Activated naive CD8-positive, alpha-beta T cell treated with anti-CD3 and anti-CD28 coated beads, Interleukin-2, amount 50 U/mL, for 24 hours (primary cell): ENCODE results near the gene SEMA3C.

ENCODE experiments used
- ATAC-seq: fragments of 150-1000 bp; cut with Tn5 transposase; one replicate; pipeline ENCODE4 v1.10.0; 2021
- DNase-seq: peaks from one replicate; pipeline ENCODE4 v3.0.0; 2021
- H3K27ac Mint-ChIP-seq: one replicate; pipeline ENCODE4 v1.8.0; 2021; ENCODE audit warnings: mild to moderate bottlenecking, mixed read lengths
- H3K27me3 Mint-ChIP-seq: one replicate; pipeline ENCODE4 v1.8.0; 2021; ENCODE audit warnings: mixed read lengths
- H3K36me3 Mint-ChIP-seq: one replicate; pipeline ENCODE4 v1.8.0; 2021; ENCODE audit warnings: low read depth, mixed read lengths
- H3K4me1 Mint-ChIP-seq: one replicate; pipeline ENCODE4 v1.8.0; 2021; ENCODE audit warnings: mixed read lengths
- H3K4me3 Mint-ChIP-seq: one replicate; pipeline ENCODE4 v1.8.0; 2021; ENCODE audit warnings: mild to moderate bottlenecking, moderate library complexity, mixed read lengths
- H3K9me3 Mint-ChIP-seq: one replicate; pipeline ENCODE4 v1.8.0; 2021; ENCODE audit warnings: mixed read lengths

Gene SEMA3C

DNA sequence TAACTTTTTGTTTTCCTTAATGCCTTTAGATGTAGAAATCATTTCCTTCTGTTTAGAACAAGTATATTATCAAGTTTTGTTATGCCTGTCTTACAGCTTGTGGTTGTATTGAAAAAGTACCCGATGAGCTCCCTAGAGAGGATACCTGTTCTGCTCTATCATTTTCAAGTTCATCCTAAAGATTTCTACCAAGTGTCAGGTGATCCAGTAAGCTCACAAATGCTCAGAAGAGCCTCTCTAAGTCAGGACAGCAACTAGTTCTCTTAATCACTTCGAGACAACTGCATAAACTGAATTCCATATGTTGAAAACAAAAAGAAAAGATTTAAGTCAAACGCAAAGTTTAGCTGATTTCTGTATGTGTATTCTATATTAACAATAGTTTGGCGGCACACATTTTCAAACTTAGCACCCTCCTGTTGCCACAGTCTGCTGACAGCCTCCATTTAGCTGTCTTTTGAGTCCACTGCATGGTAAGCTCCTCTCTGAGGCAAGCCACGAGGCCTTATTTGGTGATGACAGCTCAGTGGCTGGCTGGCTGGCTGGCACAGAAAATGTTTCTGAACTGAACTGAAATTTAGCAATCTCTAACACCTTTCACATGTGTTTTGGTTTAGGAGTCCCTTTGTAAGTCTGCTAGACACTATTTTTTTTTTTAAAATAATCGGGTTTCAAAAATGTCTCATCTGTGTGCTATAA, 59.4 kb downstream of the SEMA3C start:
- DNase-seq (no peak), ATAC-seq (no peak)
- H3K36me3 Mint-ChIP-seq, result no peaks in the 10 kb centered on the region
- peaks cover 12% of the 10 kb centered on the region for H3K9me3 Mint-ChIP-seq
- H3K27ac Mint-ChIP-seq, result no peak overlapping the region
- H3K27me3 Mint-ChIP-seq, result no peaks in the 10 kb centered on the region
- no peak overlapping the region for H3K4me3 Mint-ChIP-seq
- no peaks in the 10 kb centered on the region for H3K4me1 Mint-ChIP-seq

DNA sequence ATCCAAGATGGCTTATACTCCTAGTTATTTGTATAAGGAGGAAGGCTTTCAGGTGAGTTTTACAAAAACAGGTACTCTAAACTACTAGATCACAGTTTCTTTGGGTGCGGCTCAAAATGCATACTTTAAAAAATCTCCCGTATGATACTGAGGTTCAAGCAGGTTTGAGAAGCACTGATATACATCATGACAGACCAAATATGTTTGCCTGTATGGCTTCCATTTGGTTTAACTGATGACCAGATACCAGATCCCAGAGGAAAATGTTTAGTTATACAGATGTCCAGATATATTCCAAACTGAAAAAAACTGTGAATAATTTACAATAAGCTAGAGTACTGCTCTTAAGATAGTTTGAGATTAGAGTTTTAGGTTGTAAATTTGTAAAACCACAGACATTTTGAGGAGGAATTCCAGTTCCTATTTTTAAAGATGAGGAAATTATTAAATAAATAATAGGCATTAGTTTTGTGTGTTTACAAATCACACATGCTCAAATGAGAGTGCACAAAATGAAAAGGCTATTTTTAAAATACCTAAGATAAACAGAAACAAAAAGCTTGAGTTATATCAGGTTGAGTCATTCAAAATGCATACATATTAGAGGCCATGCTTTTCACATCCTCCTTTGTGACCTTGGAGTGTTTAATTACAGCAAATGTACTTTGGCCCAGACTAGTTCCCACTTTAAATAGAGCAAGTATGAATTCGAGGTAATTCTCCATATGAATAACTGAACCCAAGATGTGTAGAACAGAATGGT, 60.5 kb downstream of the SEMA3C start:
- H3K9me3 Mint-ChIP-seq, result peaks cover 12% of the 10 kb centered on the region
- H3K27ac Mint-ChIP-seq, result no peak overlapping the region
- H3K27me3 Mint-ChIP-seq, result no peaks in the 10 kb centered on the region
- H3K36me3 Mint-ChIP-seq, result no peaks in the 10 kb centered on the region
- ATAC-seq (no peak), DNase-seq (no peak)
- no peak overlapping the region for H3K4me3 Mint-ChIP-seq
- no peaks in the 10 kb centered on the region for H3K4me1 Mint-ChIP-seq

DNA sequence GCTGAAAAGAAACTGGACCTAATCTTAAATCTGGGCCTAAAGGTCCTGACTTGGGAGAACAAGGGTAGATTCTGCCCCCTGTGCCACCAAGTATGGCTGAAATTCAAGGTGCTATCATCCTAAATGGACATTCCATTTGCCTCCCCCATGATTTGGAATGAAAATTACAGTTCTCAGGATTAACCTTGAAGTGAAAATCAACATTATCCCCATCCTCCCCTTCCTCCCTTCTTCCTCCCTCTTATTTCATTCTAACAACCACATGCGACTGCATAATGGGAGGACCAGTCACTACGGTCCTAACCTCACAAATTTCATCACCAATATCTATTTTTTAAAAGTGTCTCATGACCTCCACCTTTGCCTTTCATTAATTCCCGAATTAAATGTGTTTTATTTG, 62.1 kb downstream of the SEMA3C start:
- Mint-ChIP-seq H3K4me1 (no peaks in the 10 kb centered on the region), H3K4me3 (no peak overlapping the region), H3K36me3 (no peaks in the 10 kb centered on the region), H3K27ac (no peak overlapping the region), H3K27me3 (no peaks in the 10 kb centered on the region), H3K9me3 (peaks cover 5% of the 10 kb centered on the region)
- ATAC-seq (no peak), DNase-seq (no peak)

DNA sequence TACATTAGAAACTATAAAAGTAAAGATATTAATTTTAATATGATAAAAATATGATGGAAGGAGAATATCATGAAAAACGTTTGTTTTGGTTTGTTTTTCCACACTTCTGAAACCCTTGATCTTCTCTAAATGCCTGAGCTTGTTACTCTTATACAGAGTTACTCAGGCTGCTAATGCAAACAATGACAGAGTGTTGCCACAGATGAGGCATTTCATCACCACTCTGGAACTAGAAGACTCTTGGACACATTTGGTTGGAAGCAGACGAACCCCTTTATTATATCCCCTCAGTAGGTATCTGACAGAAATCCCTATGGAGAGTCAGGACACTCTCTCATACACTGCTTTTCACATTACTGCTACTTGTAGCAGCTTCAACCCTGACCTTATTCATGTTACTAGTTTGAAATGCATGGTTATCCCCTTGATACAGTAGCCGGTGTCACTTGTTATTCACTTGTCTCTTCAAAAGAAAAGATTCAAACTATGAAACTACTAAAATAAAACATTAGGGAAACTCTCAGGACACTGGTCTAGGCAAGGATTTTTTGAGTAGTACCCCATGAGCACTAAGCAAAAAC, 66.9 kb downstream of the SEMA3C start:
- no peaks in the 10 kb centered on the region for H3K36me3 Mint-ChIP-seq
- no peak for ATAC-seq
- H3K27ac Mint-ChIP-seq, result no peak overlapping the region
- H3K9me3 Mint-ChIP-seq, result peaks cover 1% of the 10 kb centered on the region
- DNase-seq, result no peak
- H3K4me1 Mint-ChIP-seq, result no peaks in the 10 kb centered on the region
- no peaks in the 10 kb centered on the region for H3K27me3 Mint-ChIP-seq
- H3K4me3 Mint-ChIP-seq, result no peak overlapping the region

DNA sequence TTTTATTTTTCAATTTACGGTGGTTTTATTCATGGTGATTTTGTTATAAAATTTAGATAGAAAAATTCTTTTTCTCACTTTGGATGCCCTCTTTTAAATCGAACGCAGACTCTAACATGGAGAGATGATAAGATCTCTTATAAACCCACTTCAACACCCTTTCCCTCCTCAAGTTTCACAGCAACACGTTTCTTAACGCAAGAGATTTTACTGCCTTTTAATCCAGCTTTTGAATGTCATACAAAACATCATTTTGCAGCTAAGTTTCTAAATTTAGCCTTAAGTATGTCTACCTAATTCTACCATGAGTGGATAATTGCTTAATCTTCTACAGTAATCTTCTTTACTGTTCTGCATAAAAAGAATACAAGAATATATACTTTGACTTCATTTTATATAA, 70.0 kb downstream of the SEMA3C start:
- H3K27me3 Mint-ChIP-seq, result no peaks in the 10 kb centered on the region
- no peak overlapping the region for H3K4me3 Mint-ChIP-seq
- H3K4me1 Mint-ChIP-seq, result no peaks in the 10 kb centered on the region
- H3K9me3 Mint-ChIP-seq, result peaks cover 17% of the 10 kb centered on the region
- ATAC-seq (no peak), DNase-seq (no peak)
- H3K36me3 Mint-ChIP-seq, result no peaks in the 10 kb centered on the region
- H3K27ac Mint-ChIP-seq, result no peak overlapping the region

DNA sequence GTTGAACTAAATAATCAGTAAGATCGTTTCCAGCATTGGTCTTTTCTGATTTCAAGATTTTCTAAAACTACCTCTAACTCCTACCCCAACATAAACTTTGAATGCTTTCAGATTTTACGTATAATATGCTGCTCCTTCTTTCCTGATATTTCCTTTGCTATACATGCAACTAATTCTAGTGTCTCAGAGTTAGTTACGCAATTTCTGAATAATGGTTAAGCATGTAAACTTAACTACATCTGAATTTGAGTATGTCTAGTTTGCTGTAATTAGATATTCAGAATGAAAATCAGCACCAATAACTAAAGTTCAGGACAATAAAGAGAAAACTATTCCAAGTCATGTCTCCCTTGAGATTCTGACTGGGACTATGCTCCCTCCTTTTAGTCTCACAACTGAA, 71.0 kb downstream of the SEMA3C start:
- ATAC-seq (no peak), DNase-seq (no peak)
- Mint-ChIP-seq H3K9me3 (peaks cover 17% of the 10 kb centered on the region), H3K36me3 (no peaks in the 10 kb centered on the region), H3K4me1 (no peaks in the 10 kb centered on the region), H3K27me3 (no peaks in the 10 kb centered on the region), H3K27ac (no peak overlapping the region), H3K4me3 (no peak overlapping the region)

DNA sequence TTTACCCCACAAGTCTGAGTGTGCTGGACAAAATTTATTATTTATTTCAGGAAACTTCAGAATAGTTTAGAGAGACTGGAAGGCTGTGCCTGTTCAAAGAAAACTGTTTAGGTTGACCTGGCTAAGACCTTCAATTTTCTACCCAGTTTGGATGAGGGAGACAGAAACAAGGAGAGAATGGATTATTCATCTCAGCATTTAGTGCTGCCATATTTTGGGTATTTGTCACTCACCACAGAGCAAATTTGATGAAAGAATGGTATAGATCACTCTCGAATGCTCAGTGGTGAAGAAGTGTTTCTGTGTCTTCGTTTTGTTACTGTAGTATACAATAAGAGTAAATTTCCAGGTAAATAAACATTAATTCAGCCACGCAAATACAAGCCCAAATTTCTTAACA, 71.8 kb downstream of the SEMA3C start:
- ATAC-seq (no peak), DNase-seq (no peak)
- Mint-ChIP-seq H3K36me3 (no peaks in the 10 kb centered on the region), H3K4me1 (no peaks in the 10 kb centered on the region), H3K27ac (no peak overlapping the region), H3K4me3 (no peak overlapping the region), H3K9me3 (peaks cover 17% of the 10 kb centered on the region), H3K27me3 (no peaks in the 10 kb centered on the region)

DNA sequence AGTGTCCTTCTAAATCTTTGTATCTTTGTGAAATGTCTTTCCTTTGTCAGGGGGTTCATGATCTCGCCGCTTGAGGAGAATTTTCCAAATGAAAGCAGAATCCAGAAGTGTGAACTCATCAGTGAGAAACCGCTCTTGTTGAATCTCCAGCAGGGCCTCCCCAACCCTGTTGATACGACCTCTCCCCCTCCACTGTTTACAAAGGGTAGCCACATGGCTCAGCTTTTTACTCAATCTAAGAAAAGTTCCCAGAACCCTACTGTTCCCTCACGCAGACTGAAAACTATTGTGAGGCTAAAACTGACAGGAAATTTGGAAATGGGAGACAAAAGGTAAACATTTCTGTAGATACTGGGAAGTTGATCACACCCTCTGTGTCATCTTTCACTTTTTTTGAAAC, 73.9 kb downstream of the SEMA3C start:
- H3K4me1 Mint-ChIP-seq, result no peaks in the 10 kb centered on the region
- H3K9me3 Mint-ChIP-seq, result peaks cover 17% of the 10 kb centered on the region
- DNase-seq (no peak), ATAC-seq (no peak)
- no peak overlapping the region for H3K27ac Mint-ChIP-seq
- H3K4me3 Mint-ChIP-seq, result no peak overlapping the region
- no peaks in the 10 kb centered on the region for H3K36me3 Mint-ChIP-seq
- H3K27me3 Mint-ChIP-seq, result no peaks in the 10 kb centered on the region

DNA sequence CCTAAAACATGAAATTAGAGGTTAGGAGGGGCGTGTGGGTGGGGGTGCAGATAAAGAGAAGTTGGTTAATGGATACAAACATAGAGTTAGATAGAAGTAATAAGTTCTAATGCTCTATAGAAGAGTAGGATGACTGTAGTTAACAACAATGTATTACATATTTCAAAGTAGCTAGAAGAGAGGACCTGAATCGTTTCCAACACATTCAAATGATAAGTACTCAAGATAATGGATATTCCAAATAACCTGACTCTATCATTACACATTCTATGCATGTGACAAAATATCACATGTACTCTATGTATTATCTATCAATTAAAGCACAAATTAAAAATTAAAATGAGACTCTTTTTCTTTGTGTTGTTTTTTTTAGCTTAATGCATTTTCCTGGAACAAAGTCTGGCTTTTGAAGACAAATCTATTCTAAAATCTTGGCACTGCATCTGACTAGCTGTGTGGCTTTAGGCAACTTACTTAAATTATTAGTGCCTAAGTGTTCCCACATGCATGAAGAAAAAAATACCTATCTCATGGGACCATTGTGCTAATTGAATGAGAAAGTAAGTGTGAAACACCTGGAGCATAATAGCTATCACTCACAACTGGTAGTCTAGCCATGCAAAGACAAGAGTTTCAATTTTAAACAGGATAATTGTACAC, 75.7 kb downstream of the SEMA3C start:
- no peaks in the 10 kb centered on the region for H3K27me3 Mint-ChIP-seq
- no peak for ATAC-seq

DNA sequence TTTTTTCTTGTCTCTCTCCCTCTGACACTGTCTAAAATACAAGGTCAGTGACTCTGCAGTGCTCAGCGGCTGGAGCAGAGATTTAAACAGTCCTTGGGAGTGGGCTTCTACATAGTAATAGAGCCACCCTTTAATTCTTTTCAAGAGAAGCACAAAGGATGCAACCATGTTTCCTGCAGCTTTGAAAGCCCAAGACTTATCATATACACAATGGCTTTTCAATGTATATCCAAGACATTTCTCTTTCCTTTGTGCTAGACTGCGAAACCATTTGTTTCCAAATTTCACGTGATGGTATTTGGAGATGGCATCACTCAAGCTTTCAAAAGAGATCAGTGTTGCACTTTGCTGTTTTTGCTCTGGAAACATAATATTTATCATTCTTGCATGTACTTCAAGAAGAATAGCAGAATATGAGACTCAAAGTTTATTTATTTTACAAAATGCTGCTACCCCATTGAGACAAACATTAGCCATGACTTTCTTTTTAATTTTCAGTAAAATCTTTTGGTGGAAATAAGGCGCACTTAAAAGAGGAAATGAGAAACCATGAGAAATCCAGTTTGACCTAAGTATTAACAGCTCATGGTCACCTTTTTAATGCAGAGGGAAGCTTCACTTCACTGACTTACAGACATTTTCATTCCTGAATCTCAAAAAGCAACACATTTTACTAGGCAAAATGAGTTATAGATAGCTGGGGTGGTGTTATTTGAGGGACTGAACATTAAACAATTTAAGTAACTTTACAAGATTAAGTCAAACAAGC, 76.6 kb downstream of the SEMA3C start:
- Mint-ChIP-seq H3K27ac (no peak overlapping the region), H3K9me3 (peaks cover 28% of the 10 kb centered on the region), H3K27me3 (no peaks in the 10 kb centered on the region), H3K4me1 (no peaks in the 10 kb centered on the region), H3K36me3 (no peaks in the 10 kb centered on the region), H3K4me3 (no peak overlapping the region)
- no peak for DNase-seq
- no peak for ATAC-seq

More for the DNA sequence above, 75.7 kb downstream of the SEMA3C start:
- Mint-ChIP-seq H3K36me3 (no peaks in the 10 kb centered on the region), H3K4me3 (no peak overlapping the region), H3K27ac (no peak overlapping the region), H3K4me1 (no peaks in the 10 kb centered on the region), H3K9me3 (peaks cover 24% of the 10 kb centered on the region)
- DNase-seq, result no peak

DNA sequence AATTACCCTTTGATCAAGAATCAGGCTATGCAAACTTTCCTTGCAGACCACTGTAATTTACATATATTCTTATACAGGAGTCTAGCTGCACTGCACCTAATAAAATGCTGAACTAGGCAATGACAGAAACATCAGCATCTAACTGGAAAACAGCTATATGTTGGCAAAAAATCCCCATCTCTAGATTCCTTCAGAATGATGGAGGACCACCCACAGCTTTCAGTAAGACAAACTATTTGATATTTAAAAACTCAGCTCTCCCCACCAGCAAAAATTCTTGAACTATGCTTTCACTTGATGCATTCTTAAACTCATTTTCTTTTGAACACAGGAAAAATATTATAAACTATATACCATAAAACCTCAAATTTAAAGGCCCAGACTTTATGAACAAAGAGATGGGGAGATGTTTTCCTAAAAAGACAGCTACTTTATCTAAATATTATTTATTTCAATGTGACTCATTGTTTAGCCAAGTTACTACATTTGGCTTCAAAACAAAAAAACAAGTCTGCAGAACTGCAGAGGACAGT, 77.4 kb downstream of the SEMA3C start:
- H3K27me3 Mint-ChIP-seq, result no peaks in the 10 kb centered on the region
- no peaks in the 10 kb centered on the region for H3K4me1 Mint-ChIP-seq
- no peaks in the 10 kb centered on the region for H3K36me3 Mint-ChIP-seq
- H3K4me3 Mint-ChIP-seq, result no peak overlapping the region
- DNase-seq (no peak), ATAC-seq (no peak)
- no peak overlapping the region for H3K27ac Mint-ChIP-seq
- peaks cover 26% of the 10 kb centered on the region for H3K9me3 Mint-ChIP-seq

DNA sequence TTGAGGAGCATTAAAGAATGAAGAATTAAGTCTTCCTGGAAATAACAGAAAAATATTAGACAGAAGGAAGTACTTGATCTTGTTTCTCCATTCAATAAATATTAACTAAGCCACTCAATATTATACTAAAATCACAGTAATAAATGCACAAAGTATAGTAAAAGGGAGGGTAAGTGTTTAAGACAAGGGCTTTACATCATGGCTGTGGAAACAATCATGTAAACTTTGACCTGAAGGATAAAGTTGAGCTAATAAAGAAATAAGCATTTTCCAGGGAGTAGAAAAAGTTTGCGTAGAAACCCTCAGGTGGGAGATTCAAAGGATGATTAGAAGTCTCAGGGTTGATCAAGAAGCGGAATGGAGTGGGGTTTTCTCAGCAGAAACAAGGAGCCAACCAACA, 78.2 kb downstream of the SEMA3C start:
- Mint-ChIP-seq H3K27ac (no peak overlapping the region), H3K27me3 (no peaks in the 10 kb centered on the region), H3K4me3 (no peak overlapping the region), H3K9me3 (peaks cover 22% of the 10 kb centered on the region), H3K36me3 (no peaks in the 10 kb centered on the region), H3K4me1 (no peaks in the 10 kb centered on the region)
- DNase-seq, result no peak
- no peak for ATAC-seq

DNA sequence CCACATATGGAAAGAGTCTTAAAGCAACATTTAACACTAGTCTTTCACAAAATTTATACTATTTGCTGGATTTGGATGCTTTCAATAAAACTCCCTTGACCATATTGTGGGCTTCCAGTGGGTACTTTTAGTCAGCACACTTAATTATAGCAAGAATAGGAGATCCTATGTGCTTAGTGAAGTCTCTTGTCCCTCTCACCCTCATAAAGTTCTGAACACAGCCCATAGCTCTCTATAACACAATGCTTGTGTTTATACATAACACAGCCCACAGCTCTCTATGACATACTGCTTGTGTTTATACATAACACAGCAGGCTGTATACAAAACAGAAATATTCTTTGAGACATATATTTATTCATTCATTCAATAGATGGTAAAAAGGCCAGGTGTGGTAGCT, 79.0 kb downstream of the SEMA3C start:
- H3K36me3 Mint-ChIP-seq, result no peaks in the 10 kb centered on the region
- no peaks in the 10 kb centered on the region for H3K4me1 Mint-ChIP-seq
- peaks cover 14% of the 10 kb centered on the region for H3K9me3 Mint-ChIP-seq
- no peak for ATAC-seq
- no peak overlapping the region for H3K4me3 Mint-ChIP-seq
- no peak overlapping the region for H3K27ac Mint-ChIP-seq
- DNase-seq, result no peak
- H3K27me3 Mint-ChIP-seq, result no peaks in the 10 kb centered on the region

DNA sequence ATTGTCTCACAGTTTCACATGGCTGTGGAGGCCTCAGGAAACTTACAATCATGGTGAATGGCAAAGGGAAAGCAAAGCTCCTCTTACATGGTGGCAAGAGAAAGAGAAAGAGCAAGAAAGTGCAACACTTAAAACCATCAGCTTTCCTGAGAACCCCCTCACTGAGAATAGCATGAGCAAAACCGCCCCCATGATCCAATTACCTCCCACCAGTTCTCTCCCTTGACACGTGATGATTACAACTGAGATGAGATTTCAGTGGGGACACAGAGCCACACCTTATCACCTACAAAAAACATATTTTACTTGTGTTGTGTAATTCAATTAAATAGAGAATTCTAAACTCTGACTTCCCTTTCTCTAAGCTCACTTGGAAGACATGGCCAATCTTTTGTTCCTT, 80.2 kb downstream of the SEMA3C start:
- no peak overlapping the region for H3K27ac Mint-ChIP-seq
- H3K9me3 Mint-ChIP-seq, result peaks cover 12% of the 10 kb centered on the region
- ATAC-seq, result no peak
- H3K4me1 Mint-ChIP-seq, result no peaks in the 10 kb centered on the region
- no peaks in the 10 kb centered on the region for H3K36me3 Mint-ChIP-seq
- H3K4me3 Mint-ChIP-seq, result no peak overlapping the region
- no peak for DNase-seq
- H3K27me3 Mint-ChIP-seq, result no peaks in the 10 kb centered on the region
